Measurements from ENCODE around the gene COL17A1. TPM values are rescaled to one million over a fixed set of nuclear protein-coding genes. Genes with fewer than 3 reads are reported as not detected.

Gene COL17A1
- total and polyA plus RNA-seq, 2 of the 13 experiments (the other 11 are each of a cell fraction or from before 2014, with no cell fraction given) = 0.03 TPM; not detected in 1

GRCh38 chr10:104059364-104059763 is 26.3 kb downstream of the COL17A1 start:
- FAIRE-seq (no peak), DNase-seq (ENCODE audit: low spot score) (no peak), ATAC-seq (no peak)
- Histone ChIP-seq H3K4me3 (replicated peaks in 1 of 3; ENCODE audit: insufficient read depth in 1 of 3, low read depth in 2 of 3, low read length in 3 of 3) (no peak overlapping the region), H4K20me1 (ENCODE audit: insufficient read depth, low read length) (no peaks in the 10 kb centered on the region), H2AFZ (ENCODE audit: low read length) (no peak overlapping the region), H3K9ac (ENCODE audit: insufficient read depth, low read depth, low read length) (no peak overlapping the region), H3K4me2 (ENCODE audit: low read depth, low read length) (no peak overlapping the region), H3K27ac (ENCODE audit: extremely low read length, insufficient read depth, low read length) (no peak overlapping the region), H3K27me3 (ENCODE audit: control insufficient read depth in 1 of 2, insufficient read depth in 2 of 2, low read length in 2 of 2) (peaks cover 3 to 14% of the 10 kb centered on the region in 2 experiments; a peak in 2 of 5 replicates), H3K9me3 (ENCODE audit: low read length) (no peaks in the 10 kb centered on the region), H3K36me3 (replicated peaks in 1 of 2; ENCODE audit: control insufficient read depth in 1 of 2, insufficient read depth in 2 of 2, low read length in 2 of 2) (no peaks in the 10 kb centered on the region), H3K4me1 (ENCODE audit: insufficient read depth, low read length) (no peaks in the 10 kb centered on the region), H3K79me2 (ENCODE audit: insufficient read depth, low read length) (no peaks in the 10 kb centered on the region)
- intact Hi-C loops (cut with micrococcal nuclease; ENCODE audit: unreplicated experiment) = no loop called here
- TF ChIP-seq ZNF746 (CRISPR knock-in tag; IDR thresholded peaks at IDR 0.05) (no peak), MAFF (IDR thresholded peaks at IDR 0.05; ENCODE audit: low read depth, low read length) (peak; percentile 58; the same call in 1 of the 2 replicates), MAFK (conservative IDR thresholded peaks at IDR 0.05 in 1 of 2, IDR thresholded peaks at IDR 0.05 in 1 of 2; ENCODE audit: low read length in 2 of 2) (peak in 1 of 2 experiments; percentile 75; a peak in 3 of 4 replicates), KAT8 (CRISPR knock-in tag; IDR thresholded peaks at IDR 0.05) (no peak), ZBTB4 (CRISPR knock-in tag; IDR thresholded peaks at IDR 0.05; ENCODE audit: borderline replicate concordance) (no peak), BRD4 (CRISPR knock-in tag; IDR thresholded peaks at IDR 0.05) (no peak), ARID3A (IDR thresholded peaks at IDR 0.05; ENCODE audit: low read depth, low read length) (no peak)
- WGBS (ENCODE audit: low lambda C conversion rate) = 11% methylated on average over 4 of the region's 4 CpGs
- CTCF ChIA-PET (ENCODE audit: low intra/inter-chr PET ratio, low total read pairs) = no interaction called here
- POLR2A ChIA-PET = no interaction called here
- BruUV-seq (replicated peaks) = no TSS peak
- in situ Hi-C loops (cut with HindIII; ENCODE audit: extremely low pct_ligation_motif_present, low pct_unique_long_range_greater_than_20kb) = no loop called here
